Mammary epithelial cell (primary cell): Measurements from ENCODE around the gene PURA.

Source experiments
- EZH2 ChIP-seq: IDR thresholded peaks from 2 replicates; pipeline ENCODE4 v1.6.1; 2012; ENCODE audit warnings: low read length, inconsistent platforms, borderline replicate concordance
- TF ChIP-seq, protein P1 (sequence below), 2 donors: IDR thresholded peaks in 1 of 2; conservative IDR thresholded peaks in 1 of 2; 2 replicates each; pipeline ENCODE4 v1.5.1; 2011 to 2012; ENCODE audit warnings: inconsistent platforms in 2 of 2, low read length in 2 of 2, mild to moderate bottlenecking in 2 of 2, control low read depth in 1 of 2, low read depth in 1 of 2; ENCODE audit not compliant: insufficient read depth in 1 of 2; ENCODE audit errors: extremely low read depth in 1 of 2

- TF ChIP-seq EZH2, result no peak
- TF ChIP-seq, protein P1, sequence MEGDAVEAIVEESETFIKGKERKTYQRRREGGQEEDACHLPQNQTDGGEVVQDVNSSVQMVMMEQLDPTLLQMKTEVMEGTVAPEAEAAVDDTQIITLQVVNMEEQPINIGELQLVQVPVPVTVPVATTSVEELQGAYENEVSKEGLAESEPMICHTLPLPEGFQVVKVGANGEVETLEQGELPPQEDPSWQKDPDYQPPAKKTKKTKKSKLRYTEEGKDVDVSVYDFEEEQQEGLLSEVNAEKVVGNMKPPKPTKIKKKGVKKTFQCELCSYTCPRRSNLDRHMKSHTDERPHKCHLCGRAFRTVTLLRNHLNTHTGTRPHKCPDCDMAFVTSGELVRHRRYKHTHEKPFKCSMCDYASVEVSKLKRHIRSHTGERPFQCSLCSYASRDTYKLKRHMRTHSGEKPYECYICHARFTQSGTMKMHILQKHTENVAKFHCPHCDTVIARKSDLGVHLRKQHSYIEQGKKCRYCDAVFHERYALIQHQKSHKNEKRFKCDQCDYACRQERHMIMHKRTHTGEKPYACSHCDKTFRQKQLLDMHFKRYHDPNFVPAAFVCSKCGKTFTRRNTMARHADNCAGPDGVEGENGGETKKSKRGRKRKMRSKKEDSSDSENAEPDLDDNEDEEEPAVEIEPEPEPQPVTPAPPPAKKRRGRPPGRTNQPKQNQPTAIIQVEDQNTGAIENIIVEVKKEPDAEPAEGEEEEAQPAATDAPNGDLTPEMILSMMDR (conservative IDR thresholded peaks at IDR 0.05 in 1 of 2, IDR thresholded peaks at IDR 0.05 in 1 of 2; ENCODE audit: extremely low read depth in 1 of 2, insufficient read depth in 1 of 2, low read depth in 1 of 2, low read length in 2 of 2), result no peak
Measured at GRCh38 chr5:140153905-140154304, 40.0 kb downstream of the PURA start.
